ENCODE data around the gene PBX3. TPM values are rescaled to one million over a fixed set of nuclear protein-coding genes. Genes with fewer than 3 reads are reported as not detected.

Gene PBX3
- total RNA-seq, 1 donor = 27.6 TPM

GRCh38 chr9:125706651-125707471 is 40.3 kb upstream of the PBX3 start, which contains the start of gene MAPKAP1:
TSS of gene MAPKAP1 (minus strand) at chr9:125707208. CDS start at chr9:125672574, 34,634 bp downstream.
- TF ChIP-seq, protein P1, sequence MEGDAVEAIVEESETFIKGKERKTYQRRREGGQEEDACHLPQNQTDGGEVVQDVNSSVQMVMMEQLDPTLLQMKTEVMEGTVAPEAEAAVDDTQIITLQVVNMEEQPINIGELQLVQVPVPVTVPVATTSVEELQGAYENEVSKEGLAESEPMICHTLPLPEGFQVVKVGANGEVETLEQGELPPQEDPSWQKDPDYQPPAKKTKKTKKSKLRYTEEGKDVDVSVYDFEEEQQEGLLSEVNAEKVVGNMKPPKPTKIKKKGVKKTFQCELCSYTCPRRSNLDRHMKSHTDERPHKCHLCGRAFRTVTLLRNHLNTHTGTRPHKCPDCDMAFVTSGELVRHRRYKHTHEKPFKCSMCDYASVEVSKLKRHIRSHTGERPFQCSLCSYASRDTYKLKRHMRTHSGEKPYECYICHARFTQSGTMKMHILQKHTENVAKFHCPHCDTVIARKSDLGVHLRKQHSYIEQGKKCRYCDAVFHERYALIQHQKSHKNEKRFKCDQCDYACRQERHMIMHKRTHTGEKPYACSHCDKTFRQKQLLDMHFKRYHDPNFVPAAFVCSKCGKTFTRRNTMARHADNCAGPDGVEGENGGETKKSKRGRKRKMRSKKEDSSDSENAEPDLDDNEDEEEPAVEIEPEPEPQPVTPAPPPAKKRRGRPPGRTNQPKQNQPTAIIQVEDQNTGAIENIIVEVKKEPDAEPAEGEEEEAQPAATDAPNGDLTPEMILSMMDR (IDR thresholded peaks at IDR 0.05; ENCODE audit: insufficient read depth, low read depth, low read length) = peak; percentile 2
- H3K4me3 ChIP-seq (ENCODE audit: low read depth, low read length) = peak within 1 kb of the TSS; percentile 91
- peak; percentile 95 for DNase-seq (ENCODE audit: low read depth)

DNA sequence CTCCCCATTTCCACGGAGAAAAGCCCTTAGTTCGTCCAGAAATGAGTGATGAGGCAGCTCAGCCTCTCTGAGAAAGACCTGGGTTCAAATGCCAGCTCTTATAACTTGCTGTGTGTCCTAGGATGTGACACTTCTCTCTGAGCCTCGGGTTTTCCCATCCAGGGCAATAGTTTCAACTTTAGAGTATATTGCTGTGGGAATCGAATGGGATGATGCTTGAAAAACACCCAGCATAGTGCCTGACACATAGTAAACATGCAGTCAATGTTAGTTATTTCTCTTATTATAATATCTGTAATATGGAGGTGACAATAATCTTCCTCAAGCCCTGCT is 39.7 kb upstream of the PBX3 start:
- no peak overlapping the region for H3K4me3 ChIP-seq (ENCODE audit: low read depth, low read length)

DNA sequence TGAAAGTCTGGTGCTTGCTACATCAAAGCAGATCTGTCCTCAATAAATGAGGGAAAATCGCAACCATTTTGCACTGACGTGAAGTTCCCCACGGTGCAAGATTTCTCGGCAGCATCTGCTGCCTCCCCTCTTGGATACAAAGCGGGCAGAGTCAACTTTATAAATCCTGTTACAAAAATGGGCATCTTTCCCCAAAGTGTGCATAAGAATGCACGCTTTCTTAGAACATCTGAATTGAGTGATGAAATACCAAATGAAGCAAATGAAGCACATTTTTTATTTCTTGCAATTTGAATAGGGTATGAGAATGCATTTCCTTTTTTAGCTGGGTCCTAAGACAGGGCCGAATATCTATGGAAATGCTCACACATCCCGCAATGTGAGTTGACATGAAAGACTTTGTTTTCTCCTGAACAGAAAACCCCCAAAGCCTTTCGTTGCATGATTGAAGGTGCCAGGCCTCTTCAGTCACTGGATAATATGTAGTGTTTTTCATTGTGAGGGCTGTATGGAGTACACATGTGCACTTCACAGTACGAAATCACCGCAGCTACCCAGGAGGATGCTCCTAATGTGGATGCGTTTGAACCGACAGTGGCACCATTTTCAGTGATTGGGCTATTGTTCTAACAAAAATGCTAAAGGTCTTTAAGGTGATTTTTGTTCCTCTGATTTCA is 20.6 kb upstream of the PBX3 start:
- TF ChIP-seq, protein P1 (IDR thresholded peaks at IDR 0.05; ENCODE audit: insufficient read depth, low read depth, low read length) = no peak
- no peak overlapping the region for H3K4me3 ChIP-seq (ENCODE audit: low read depth, low read length)
- DNase-seq (ENCODE audit: low read depth) = no peak

More for the DNA sequence above, 39.7 kb upstream of the PBX3 start:
- TF ChIP-seq, protein P1 (IDR thresholded peaks at IDR 0.05; ENCODE audit: insufficient read depth, low read depth, low read length) = no peak
- no peak for DNase-seq (ENCODE audit: low read depth)

DNA sequence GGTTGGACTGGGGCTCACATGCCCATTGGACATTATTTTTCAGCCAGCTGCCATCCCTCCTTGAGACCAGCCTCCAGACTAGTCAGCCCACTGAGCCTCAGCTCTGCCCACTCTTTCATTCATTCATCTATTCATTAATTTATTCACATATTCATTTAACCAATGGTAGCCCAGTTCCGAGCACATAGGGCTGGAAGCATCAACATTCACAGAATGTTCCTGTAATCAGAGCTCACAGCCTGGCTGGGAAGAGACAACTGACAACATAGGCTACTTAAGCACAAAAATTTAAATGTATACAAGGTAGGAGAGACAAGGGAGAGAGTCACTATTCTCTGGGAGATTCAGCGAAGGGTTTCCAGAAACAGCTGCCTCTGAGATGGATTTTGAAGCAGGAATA is 17.0 kb upstream of the PBX3 start:
- TF ChIP-seq, protein P1 (IDR thresholded peaks at IDR 0.05; ENCODE audit: insufficient read depth, low read depth, low read length) = no peak
- no peak overlapping the region for H3K4me3 ChIP-seq (ENCODE audit: low read depth, low read length)
- no peak for DNase-seq (ENCODE audit: low read depth)

DNA sequence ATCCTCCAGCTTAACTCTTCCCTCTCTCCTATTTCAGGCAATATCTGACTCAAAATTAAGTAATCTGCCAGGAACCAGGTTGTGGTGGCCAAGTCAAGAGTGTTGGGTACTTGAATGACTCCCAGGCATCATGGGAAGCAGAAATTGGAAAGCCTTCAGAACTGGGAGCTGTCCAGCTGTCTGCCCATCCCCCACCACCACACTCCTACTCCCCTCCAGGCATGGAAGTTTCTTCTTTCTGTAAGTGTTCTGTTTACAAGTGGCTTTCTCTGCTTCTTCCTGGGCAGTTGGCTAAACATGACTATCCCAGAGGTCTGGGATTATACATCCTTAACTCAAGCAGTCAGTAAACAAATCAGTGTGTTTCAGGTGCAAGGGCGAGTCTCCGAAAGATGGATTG is 14.6 kb upstream of the PBX3 start:
- DNase-seq (ENCODE audit: low read depth) = peak; percentile 30
- TF ChIP-seq, protein P1 (IDR thresholded peaks at IDR 0.05; ENCODE audit: insufficient read depth, low read depth, low read length) = no peak
- H3K4me3 ChIP-seq (ENCODE audit: low read depth, low read length) = no peak overlapping the region

DNA sequence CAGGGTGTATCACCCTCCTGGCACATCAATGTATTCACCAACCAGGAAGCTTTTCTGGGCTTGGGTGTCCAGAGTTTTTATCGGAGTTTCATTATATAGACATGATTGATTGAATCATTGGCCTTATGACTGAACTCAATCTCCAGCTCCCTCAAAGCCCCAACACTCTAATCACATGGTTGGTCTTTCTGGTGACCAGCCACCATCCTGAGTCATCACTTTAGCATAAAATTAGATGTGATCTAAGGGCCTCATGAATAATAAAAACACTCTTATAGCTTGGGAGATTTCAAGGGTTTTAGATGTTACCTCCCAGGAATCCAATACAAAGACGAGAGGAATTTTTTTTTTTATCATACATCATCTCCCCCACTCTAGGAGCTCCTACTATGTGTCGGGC is 7.7 kb upstream of the PBX3 start:
- TF ChIP-seq, protein P1 (IDR thresholded peaks at IDR 0.05; ENCODE audit: insufficient read depth, low read depth, low read length) = no peak
- no peak overlapping the region for H3K4me3 ChIP-seq (ENCODE audit: low read depth, low read length)
- no peak for DNase-seq (ENCODE audit: low read depth)
